ENCODE measurements around the gene BCL2L11.
A peak's percentile ranks its signal among the peaks of the same experiment; 100 is the strongest.

BCL2L11 gene

DNA sequence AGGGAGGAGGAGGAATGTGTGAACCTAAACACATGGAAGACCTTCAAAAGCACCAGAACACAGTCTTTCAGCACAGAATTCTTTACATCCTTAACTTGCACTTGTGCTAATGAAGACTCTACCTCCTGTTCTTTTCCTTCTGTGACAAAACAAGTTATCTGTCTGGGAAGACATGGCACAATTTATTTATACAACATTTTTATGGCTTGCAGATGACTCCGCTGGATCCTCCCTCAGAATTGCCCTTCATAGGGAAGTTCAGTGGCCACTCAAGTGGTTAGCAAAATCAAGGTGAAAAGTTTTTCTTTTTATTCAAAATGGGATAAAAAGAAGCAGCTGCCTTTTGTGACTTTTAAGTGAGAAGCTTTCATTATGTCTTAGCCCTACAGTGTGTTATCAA, 21.4 kb downstream of the BCL2L11 start:
- TF ChIP-seq, protein P1, sequence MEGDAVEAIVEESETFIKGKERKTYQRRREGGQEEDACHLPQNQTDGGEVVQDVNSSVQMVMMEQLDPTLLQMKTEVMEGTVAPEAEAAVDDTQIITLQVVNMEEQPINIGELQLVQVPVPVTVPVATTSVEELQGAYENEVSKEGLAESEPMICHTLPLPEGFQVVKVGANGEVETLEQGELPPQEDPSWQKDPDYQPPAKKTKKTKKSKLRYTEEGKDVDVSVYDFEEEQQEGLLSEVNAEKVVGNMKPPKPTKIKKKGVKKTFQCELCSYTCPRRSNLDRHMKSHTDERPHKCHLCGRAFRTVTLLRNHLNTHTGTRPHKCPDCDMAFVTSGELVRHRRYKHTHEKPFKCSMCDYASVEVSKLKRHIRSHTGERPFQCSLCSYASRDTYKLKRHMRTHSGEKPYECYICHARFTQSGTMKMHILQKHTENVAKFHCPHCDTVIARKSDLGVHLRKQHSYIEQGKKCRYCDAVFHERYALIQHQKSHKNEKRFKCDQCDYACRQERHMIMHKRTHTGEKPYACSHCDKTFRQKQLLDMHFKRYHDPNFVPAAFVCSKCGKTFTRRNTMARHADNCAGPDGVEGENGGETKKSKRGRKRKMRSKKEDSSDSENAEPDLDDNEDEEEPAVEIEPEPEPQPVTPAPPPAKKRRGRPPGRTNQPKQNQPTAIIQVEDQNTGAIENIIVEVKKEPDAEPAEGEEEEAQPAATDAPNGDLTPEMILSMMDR (IDR thresholded peaks at IDR 0.05; ENCODE audit: unreplicated experiment in 3 of 3) = no peak
- H3K9me3 Mint-ChIP-seq = no peaks in the 10 kb centered on the region
- no peak overlapping the region for H3K4me3 Mint-ChIP-seq
- no peaks in the 10 kb centered on the region for H3K27me3 Mint-ChIP-seq (ENCODE audit: low read depth)
- peaks cover 49% of the 10 kb centered on the region for H3K4me1 Mint-ChIP-seq
- no peak overlapping the region for H3K27ac Mint-ChIP-seq
- H3K36me3 Mint-ChIP-seq (ENCODE audit: low read depth) = peaks cover 67% of the 10 kb centered on the region

DNA sequence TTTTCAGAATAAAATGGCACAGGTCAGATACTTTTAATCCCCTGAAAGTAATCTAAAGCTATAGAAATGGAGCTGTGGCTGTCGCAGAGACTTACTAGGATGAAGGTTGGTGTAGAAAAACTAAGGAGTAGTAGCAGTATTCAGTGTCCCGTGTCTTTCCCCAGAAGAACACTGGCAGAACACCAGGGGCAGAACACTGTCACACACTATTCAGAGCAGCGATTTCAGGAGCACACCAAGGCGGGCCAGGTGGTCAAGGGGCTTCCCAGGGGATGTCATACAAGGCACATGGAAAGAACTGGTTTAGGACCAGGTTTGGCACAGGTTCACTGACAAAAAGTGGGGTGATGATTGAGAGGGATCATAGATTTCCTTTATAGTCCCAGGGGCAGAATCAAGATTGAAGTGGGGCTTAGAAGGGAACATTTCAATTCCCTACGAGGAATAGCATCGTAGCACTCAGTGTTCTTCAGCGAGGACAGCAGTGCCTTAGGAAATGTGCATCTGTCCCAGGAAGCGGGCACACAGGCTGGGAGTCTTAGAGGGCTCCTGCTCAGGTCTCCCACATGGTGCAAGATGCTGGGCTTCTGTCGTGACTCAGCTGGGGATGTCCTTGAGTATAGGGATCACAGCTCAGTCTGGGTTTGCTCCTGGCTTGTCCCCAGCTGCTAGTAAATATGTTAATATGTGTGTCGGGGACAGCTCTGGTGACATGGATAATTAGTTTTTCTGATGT, 22.6 kb downstream of the BCL2L11 start:
- H3K27ac Mint-ChIP-seq = peak overlapping the region in 1 of 3 experiments; percentile 20

GRCh38 chr2:111143843-111144198, 23.1 kb downstream of the BCL2L11 start:
- Mint-ChIP-seq H3K4me3 (no peak overlapping the region), H3K36me3 (ENCODE audit: low read depth) (peaks cover 67% of the 10 kb centered on the region), H3K27ac (peak overlapping the region in 1 of 3 experiments; percentile 20), H3K9me3 (no peaks in the 10 kb centered on the region), H3K27me3 (ENCODE audit: low read depth) (no peaks in the 10 kb centered on the region), H3K4me1 (peaks cover 47% of the 10 kb centered on the region)
- TF ChIP-seq, protein P1 (IDR thresholded peaks at IDR 0.05; ENCODE audit: unreplicated experiment in 3 of 3) = no peak

More for the DNA sequence above, 22.6 kb downstream of the BCL2L11 start:
- TF ChIP-seq, protein P1 (IDR thresholded peaks at IDR 0.05; ENCODE audit: unreplicated experiment in 3 of 3) = no peak
- Mint-ChIP-seq H3K36me3 (ENCODE audit: low read depth) (peaks cover 70% of the 10 kb centered on the region), H3K4me3 (no peak overlapping the region), H3K4me1 (peaks cover 47% of the 10 kb centered on the region), H3K27me3 (ENCODE audit: low read depth) (no peaks in the 10 kb centered on the region), H3K9me3 (no peaks in the 10 kb centered on the region)

- H3K27me3 Mint-ChIP-seq (ENCODE audit: low read depth) = no peaks in the 10 kb centered on the region
- peaks cover 46% of the 10 kb centered on the region for H3K4me1 Mint-ChIP-seq
- H3K27ac Mint-ChIP-seq = no peak overlapping the region
- no peaks in the 10 kb centered on the region for H3K9me3 Mint-ChIP-seq
- H3K4me3 Mint-ChIP-seq = no peak overlapping the region
- TF ChIP-seq, protein P1 (IDR thresholded peaks at IDR 0.05; ENCODE audit: unreplicated experiment in 3 of 3) = no peak
- H3K36me3 Mint-ChIP-seq (ENCODE audit: low read depth) = peaks cover 59% of the 10 kb centered on the region
Measured at GRCh38 chr2:111145103-111145760, 24.5 kb downstream of the BCL2L11 start.

- Mint-ChIP-seq H3K4me1 (peaks cover 44% of the 10 kb centered on the region), H3K27ac (no peak overlapping the region), H3K9me3 (no peaks in the 10 kb centered on the region), H3K4me3 (no peak overlapping the region), H3K27me3 (ENCODE audit: low read depth) (no peaks in the 10 kb centered on the region), H3K36me3 (ENCODE audit: low read depth) (peaks cover 59% of the 10 kb centered on the region)
- TF ChIP-seq, protein P1 (IDR thresholded peaks at IDR 0.05; ENCODE audit: unreplicated experiment in 3 of 3) = no peak
Measured at GRCh38 chr2:111145951-111146350, 25.2 kb downstream of the BCL2L11 start.

Measured in nephron (organoid).